Vein endothelial cell (primary cell): ENCODE measurements around the gene PLEKHG3. TPM values are rescaled to one million over a fixed set of nuclear protein-coding genes. Genes with fewer than 3 reads are reported as not detected.

Source experiments
- total RNA-seq: library from RNA; depleted of rRNA; stranded (reverse); fragments of >200 nt; gene quantifications from 2 replicates; pipeline ENCODE4 v1.2.3, GENCODE V29; 2012

PLEKHG3 gene
- total RNA-seq = 2.3 and 3.6 TPM in 2 replicates

GRCh38 chr14:64704143-64704742, at the start of gene PLEKHG3:
Gene PLEKHG3 (plus strand): TSS chr14:64704424. CDS start chr14:64727632, 23,208 bp downstream.

Other genes starting within 250 kb of the PLEKHG3 start
- gene AKAP5, start 238.9 kb upstream of the PLEKHG3 start, total RNA-seq = 0.33 and 0.76 TPM in 2 replicates
- gene ZBTB25, start 200.6 kb upstream of the PLEKHG3 start, total RNA-seq = 4.6 and 5.7 TPM in 2 replicates
- gene ZBTB1, start 199.7 kb upstream of the PLEKHG3 start, total RNA-seq = 52.5 and 55.5 TPM in 2 replicates
- 8.7 and 15.4 TPM in 2 replicates for gene HSPA2, start 163.7 kb upstream of the PLEKHG3 start, total RNA-seq
- gene PPP1R36, start 154.5 kb upstream of the PLEKHG3 start, total RNA-seq = 0.65 and 0.67 TPM in 2 replicates
- 0.10 TPM in 1 of 2 replicates, not detected in the other for gene SPTB, start 175.5 kb downstream of the PLEKHG3 start, total RNA-seq
- gene CHURC1, start 210.0 kb downstream of the PLEKHG3 start, total RNA-seq = 36.9 and 43.8 TPM in 2 replicates
- gene GPX2, start 238.3 kb downstream of the PLEKHG3 start, total RNA-seq = not detected in 2 replicates